GM21825 (cell line): ENCODE measurements around the gene CHST2.

Source experiments
- ATAC-seq: cut with Tn5 transposase; IDR thresholded peaks from one replicate; pipeline ENCODE4 v1.9.1; 2021; ENCODE audit warnings: mild to moderate bottlenecking, moderate library complexity; ENCODE audit not compliant: unreplicated experiment

CHST2 gene

GRCh38 chr3:143165211-143165610, 45.6 kb downstream of the CHST2 start:
- peak; percentile 20 for ATAC-seq

GRCh38 chr3:143165612-143166285, 46.2 kb downstream of the CHST2 start:
- peak; percentile 77 for ATAC-seq

GRCh38 chr3:143166376-143166775, 46.8 kb downstream of the CHST2 start:
- no peak for ATAC-seq

GRCh38 chr3:143167969-143168854, 48.6 kb downstream of the CHST2 start:
- no peak for ATAC-seq

- ATAC-seq: no peak
Measured at GRCh38 chr3:143168855-143169192, 49.3 kb downstream of the CHST2 start.

- ATAC-seq: no peak
Measured at GRCh38 chr3:143170074-143170473, 50.5 kb downstream of the CHST2 start.

GRCh38 chr3:143170676-143171075, 51.1 kb downstream of the CHST2 start:
- ATAC-seq: no peak

GRCh38 chr3:143171141-143171980, 51.8 kb downstream of the CHST2 start:
- ATAC-seq: peak; percentile 87

- ATAC-seq: no peak
Measured at GRCh38 chr3:143172062-143172794, 52.7 kb downstream of the CHST2 start.

GRCh38 chr3:143172795-143173145, 53.2 kb downstream of the CHST2 start:
- no peak for ATAC-seq

GRCh38 chr3:143173242-143173641, 53.7 kb downstream of the CHST2 start:
- ATAC-seq: no peak
